ENCODE measurements around the gene TTC33.
"Not testable (repeated sequence)": the region's sequence is repeated elsewhere in the genome, so short reads cannot be mapped to it uniquely, and the experiment has no call there.

Gene TTC33

GRCh38 chr5:40649463-40650030 is 106.2 kb downstream of the TTC33 start:
- no peak for DNase-seq

- DNase-seq, result no peak
Measured at GRCh38 chr5:40648150-40648549, 107.6 kb downstream of the TTC33 start.

DNA sequence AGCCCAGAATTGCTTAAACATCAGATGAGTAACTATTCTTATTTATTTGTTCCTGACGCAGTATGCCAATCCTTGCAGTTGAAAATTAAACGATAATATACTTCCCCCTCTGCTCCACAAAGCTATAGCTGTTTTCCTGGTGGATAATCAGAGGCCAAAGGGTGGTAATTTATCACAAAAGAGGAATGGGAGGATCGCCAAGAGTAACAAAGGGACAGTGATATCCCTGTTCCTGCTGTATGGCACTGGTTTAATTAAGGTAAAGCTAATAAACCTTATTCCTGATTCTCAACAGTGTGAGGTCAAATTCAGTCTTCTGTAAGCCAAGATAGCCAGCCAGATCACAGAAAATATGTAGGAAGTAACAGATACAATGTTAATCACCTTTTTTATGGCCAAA is 109.5 kb downstream of the TTC33 start:
- DNase-seq, result no peak

- not testable (repeated sequence) for DNase-seq
Measured at GRCh38 chr5:40639531-40639930, 116.2 kb downstream of the TTC33 start.

- DNase-seq, result no peak
Measured at GRCh38 chr5:40634593-40634992, 121.2 kb downstream of the TTC33 start.

DNA sequence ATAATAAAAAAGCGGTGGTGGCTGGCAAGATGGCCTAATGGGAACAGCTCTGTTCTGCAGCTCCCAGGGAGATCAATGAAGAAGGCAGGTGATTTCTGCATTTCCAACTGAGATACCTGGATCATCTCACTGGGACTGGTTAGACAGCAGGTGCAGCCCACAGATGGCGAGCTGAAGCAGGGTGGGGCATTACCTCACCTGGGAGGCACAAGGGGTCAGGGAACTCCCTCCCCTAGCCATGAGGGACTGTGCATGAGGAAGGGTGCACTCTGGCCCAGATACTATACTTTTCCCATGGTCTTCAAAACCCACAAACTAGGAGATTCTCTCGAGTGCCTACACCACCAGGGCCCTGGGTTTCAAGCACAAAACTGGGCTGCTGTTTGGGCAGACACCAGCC is 121.6 kb downstream of the TTC33 start:
- no peak for DNase-seq

DNA sequence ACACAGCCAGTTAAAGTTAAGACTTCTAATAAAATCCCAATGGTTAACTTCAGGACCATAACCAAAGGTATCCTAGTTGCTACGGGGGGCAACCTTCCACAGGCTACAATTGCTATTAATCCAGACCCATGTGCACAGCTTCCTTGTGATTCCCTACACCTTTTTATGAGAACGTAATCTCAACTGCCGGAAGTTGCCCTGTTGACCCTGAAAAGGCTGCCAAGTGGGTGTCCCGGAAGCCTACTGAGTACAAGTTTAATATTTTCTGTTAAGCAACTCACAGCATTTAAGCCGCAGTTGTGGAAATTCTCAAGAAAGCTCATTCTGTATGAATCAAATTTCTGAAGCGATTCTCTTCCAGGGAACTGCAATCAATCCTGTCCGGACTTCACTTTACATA is 124.5 kb downstream of the TTC33 start:
- DNase-seq, result no peak

GRCh38 chr5:40630126-40630525 is 125.6 kb downstream of the TTC33 start:
- peak; percentile 27 to 31 for DNase-seq

GRCh38 chr5:40628407-40628806 is 127.4 kb downstream of the TTC33 start:
- peak; percentile 84 to 88 for DNase-seq

DNA sequence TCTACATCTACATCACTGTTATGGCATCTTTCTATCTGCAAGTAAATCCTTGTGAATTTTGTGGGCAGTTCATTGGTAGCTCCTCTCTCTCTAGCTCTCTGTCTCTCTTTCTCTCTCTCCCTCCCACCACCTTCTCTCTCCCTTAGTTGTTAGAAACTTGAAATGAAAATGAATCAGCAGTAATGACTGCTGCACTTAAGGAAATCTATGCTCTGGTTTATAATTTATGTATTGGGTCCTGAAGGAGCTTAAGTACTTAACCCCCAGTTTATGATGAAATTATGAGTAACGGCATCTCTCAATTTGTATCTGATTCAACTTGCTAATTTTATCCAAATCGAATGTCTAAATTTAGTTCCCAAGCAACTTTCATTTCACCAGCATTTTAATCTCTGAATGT is 128.1 kb downstream of the TTC33 start:
- no peak for DNase-seq

DNA sequence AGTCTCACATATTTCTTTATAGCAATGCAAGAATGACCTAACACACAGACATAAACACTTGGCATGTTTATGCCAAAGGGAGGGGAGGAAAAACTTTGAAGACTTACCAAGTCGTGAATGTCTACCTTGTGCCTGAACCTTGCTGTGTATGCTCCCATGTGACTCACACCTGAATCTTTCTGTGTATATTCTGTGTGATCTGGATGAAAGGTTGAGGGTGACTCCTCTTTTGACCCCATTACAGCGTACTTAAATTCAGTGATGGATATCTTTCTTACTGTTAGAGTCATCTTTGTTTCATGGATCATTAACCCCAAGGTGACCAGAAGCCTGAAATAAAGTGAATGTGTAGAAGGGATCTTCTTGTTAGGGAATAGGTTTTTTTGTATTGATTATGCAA is 129.0 kb downstream of the TTC33 start:
- no peak for DNase-seq

GRCh38 chr5:40623480-40624420 is 132.0 kb downstream of the TTC33 start:
- no peak for DNase-seq

- DNase-seq, result no peak
Measured at GRCh38 chr5:40622463-40623252, 133.1 kb downstream of the TTC33 start.

DNA sequence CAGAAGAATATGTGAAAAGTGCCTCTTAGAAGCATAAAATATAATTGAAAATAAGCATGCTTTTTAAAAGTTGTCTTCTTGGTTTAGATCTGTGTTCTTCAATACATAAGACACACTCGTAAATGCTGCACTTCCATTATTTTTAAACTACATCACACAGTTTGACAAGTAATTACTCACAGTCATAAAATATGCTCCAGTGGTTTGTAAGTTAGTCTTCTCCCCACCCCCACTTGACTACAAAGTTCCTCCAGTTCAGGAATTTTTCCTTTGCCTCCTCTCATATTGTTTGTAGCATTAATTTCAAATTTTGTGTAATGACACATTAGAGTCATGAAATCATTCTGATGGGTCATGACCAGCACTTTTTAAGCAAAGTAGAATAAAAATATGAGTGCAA is 136.3 kb downstream of the TTC33 start:
- DNase-seq, result no peak

DNA sequence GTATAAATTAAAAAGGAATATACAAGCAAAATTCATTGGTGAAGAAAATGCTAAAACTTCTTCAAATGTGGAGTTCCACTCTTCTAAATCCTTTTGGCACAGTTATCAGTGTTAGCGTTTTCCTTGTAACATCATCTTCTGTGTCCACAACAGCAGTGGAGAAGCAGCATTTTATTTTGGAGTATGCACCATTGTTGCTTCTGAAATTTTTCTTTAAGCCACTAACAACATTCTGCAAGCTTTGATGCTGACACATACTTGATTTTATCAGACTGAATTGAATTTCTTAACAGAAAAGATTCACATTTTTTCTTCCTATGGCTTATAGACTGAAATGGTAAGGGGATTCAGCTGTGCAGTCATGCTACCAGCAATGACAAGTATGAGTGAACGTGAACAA is 136.8 kb downstream of the TTC33 start:
- DNase-seq, result no peak

DNA sequence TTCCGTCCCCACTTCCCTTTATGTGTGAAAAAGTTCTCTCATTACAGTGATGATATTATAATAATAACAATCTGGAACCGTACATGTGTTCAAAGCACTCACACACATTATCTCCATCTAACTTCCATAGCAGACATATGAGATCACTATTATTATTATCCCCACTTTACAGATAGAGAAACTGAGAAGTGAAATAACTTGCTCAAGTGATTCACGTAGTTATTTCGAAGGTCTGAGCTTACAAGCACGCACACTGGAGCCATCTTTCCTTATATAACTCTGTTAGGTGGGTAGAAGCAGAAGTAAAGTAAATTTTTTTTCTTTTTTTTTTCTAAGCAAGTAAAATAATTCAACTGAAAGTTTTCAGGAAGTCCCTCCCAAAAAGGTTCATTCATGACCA is 139.0 kb downstream of the TTC33 start:
- peak in 1 of 2 experiments; percentile 34 for DNase-seq

DNA sequence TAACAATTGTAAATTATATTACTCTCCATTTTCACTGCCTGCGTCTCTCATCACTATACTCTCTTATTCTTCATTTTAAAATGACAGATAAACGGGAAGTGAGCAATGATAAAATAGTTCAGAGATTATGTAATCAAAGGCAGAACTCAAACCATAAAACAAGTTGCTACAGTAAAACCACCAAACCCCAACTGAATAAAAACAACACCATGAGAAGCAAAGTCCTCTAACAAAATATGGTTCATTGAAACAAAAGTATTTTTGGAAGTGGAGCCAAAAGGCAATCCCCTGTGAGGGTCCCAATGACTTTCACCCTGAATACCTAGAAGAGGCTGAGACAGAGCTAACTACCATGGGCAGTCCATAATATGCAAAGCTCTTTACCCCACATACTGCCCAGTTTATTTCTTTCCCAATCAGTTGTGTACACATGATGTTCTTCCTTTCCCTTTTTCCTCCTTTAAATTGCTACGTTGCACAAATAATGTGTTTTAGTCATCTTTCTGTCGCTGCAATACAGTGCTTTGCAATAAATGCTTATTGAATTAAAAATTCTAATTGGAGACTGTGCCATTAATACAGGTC is 140.1 kb downstream of the TTC33 start:
- DNase-seq, result peak; percentile 91

GRCh38 chr5:40614923-40615585 is 140.7 kb downstream of the TTC33 start:
- no peak for DNase-seq

- no peak for DNase-seq
Measured at GRCh38 chr5:40614466-40614865, 141.3 kb downstream of the TTC33 start.

DNA sequence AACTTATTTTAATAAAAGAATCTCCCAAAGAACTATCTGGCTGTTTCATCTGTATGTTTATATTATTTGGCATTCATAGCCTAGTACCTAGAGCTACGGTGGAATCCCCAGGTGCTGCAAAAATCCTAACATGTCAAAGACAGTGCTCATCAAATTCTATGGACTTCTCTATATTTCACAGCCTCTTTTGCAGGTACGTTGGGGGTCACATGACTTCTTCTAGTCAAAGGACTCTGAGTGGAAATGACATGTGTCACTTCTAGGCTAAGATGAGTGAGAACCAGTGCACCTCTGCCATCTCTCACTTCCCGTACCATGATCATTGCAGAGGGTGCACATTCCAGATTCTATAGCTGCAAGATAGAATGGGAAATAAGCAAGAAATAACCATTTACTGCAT is 148.6 kb downstream of the TTC33 start:
- no peak for DNase-seq

DNA sequence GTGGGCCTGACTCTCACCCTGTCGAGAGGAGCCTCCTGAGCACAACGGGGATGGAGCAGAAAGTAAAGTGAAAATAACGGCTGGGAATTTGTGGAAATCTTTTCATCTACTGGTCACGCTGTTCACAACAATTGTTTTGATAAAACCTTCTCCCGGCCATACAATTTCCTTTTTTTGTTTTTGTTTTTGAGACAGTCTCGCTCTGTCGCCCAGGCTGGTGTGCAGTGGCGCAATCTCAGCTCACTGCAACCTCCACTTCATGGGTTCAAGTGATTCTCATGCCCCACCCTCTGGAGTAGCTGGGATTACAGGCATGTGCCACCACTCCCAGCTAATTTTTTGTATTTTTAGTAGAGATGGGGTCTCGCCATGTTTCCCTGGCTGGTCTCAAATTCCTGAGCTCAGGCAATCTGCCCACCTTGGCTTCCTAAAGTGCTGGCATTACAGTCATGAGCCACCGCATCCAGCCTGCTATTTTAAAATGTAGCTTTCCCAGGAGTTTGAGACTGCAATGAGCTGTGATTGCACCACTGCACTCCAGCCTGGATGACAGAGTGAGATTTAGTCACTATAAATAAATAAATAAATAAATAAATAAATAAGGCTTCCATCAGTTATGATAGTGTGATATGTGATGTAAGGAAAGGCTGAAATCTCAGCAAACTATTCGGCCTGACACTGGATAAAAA is 149.5 kb downstream of the TTC33 start:
- no peak for DNase-seq

Measured in AML-193 (cell line).